Thyroid gland (tissue), 4 donors: ENCODE results near the gene C20orf204.

Experiments
- CTCF ChIP-seq, 6 experiments: fragments of 200-600 bp in 3 of 6; fragments of 450-650 bp in 3 of 6; sonication (generic) in 3 of 6; IDR thresholded peaks; one replicate each; pipeline ENCODE4 v1.5.1; 2016 to 2019; ENCODE audit warnings: antibody characterized with exemption in 6 of 6, mild to moderate bottlenecking in 2 of 6, inconsistent platforms in 1 of 6, moderate library complexity in 1 of 6
- POLR2A ChIP-seq, 2 donors: fragments of 450-650 bp; IDR thresholded peaks; one replicate each; pipeline ENCODE4 v1.6.1; 2017; ENCODE audit warnings: antibody characterized with exemption in 2 of 2, mild to moderate bottlenecking in 2 of 2, moderate library complexity in 1 of 2

- TF ChIP-seq POLR2A (IDR thresholded peaks at IDR 0.05), result no peak
- TF ChIP-seq CTCF (IDR thresholded peaks at IDR 0.05), result no peak
Measured at GRCh38 chr20:64069209-64069613, 33.2 kb downstream of the C20orf204 start.
